Ramos (cell line): ENCODE data around the gene VCAN.

Source experiments
- in situ Hi-C: fragments of 300-500 bp; cut with MboI; formaldehyde crosslinking; loops from one replicate; pipeline ENCODE4 v1.14.3; 2022; ENCODE audit warnings: low sequenced_read_pairs; ENCODE audit not compliant: unreplicated experiment

Gene VCAN

DNA sequence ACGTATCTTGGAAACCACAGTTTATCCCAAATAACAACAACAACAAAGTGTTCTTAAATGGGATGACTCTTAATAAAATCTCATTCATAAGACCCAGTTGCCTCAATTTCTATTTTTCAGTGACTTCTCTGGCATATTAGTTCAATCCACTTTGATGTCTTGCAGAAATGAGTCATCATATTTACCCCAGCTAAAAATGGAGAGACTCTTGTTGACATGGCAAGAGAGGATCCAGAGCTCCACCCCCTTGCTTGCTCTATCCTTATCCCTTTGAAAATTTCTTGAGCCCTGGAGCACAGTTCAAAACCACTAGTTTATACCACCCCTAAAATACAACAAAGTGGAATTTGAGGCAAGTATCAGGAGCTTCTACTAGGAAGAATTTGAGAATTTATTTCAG, 20.8 kb downstream of the VCAN start:
- in situ Hi-C loops = no loop called here

DNA sequence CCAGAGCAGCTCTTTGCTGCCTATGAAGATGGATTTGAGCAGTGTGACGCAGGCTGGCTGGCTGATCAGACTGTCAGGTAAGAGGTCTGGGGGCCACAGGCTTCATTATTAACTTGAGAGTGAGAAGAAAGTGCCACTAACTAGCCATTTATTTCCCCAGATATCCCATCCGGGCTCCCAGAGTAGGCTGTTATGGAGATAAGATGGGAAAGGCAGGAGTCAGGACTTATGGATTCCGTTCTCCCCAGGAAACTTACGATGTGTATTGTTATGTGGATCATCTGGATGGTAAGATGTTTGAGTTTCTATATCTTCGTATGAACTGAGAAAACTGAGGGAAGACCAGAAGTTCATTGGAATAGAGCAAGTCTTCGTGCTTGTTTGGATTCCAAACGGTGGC, 22.1 kb downstream of the VCAN start:
- in situ Hi-C loops = no loop called here

- in situ Hi-C loops = no loop called here
Observed at GRCh38 chr5:83494087-83494620, 22.6 kb downstream of the VCAN start.

- in situ Hi-C loops = no loop called here
Observed at GRCh38 chr5:83494666-83495065, 23.1 kb downstream of the VCAN start.

DNA sequence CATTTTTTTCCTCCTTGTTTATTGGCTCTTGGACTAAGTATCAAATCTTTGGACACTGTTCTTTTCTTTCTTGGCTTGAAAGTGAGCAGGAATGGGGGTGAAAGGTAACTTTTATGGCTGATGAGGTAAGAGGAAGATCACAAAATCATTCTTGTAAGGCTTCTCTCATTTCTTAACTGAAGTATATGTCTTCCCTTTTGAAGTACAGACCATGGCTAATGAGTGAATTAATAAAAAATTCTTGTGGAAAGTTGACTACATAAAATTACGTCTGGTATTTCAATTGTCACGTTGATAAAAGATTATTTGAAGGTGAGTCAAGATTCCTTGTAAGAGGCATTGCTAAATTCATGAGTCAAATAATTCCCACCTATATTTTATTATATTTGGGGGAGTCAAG, 25.1 kb downstream of the VCAN start:
- in situ Hi-C loops = no loop called here

- in situ Hi-C loops = no loop called here
Observed at GRCh38 chr5:83498585-83498984, 27.0 kb downstream of the VCAN start.

- in situ Hi-C loops = no loop called here
Observed at GRCh38 chr5:83503662-83504061, 32.1 kb downstream of the VCAN start.

DNA sequence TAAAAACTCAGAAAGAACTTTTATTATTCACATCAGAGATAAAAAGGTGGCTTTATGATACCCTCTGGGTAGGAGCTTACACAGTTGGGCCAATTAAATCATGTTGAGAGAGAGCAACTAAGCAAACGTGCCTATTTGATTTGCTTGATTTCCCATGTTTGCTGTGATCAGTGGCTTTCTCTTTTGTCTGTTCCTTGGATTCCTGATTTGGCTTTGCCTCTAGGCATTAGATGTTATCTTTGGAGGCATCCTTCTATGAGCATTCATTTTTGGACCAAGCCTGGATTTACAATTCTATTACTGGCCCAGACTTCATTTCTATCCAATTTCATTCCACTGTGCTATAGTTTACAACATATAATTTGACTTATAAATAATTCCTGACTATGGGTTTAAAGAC, 35.9 kb downstream of the VCAN start:
- in situ Hi-C loops = no loop called here

DNA sequence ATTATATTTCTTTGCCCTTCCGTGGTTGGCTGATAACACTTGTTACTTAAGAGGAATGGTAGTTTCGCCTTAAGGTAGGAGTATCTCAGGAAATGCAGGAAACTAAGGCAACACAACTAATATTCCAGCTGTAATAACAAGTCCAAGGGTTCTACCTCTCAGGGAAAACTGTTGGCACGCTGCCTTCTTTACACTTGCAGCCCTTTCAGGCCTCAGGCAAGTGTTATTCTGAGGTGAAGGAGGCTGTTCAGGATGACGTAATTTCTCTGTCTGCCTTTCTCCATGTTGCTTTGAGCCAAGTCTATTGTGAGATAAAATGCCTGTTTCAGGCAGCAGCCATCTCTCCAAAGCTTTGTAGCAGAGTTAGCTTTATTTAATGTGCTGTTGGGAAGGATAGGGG, 38.0 kb downstream of the VCAN start:
- in situ Hi-C loops = no loop called here

- in situ Hi-C loops = no loop called here
Observed at GRCh38 chr5:83510260-83510659, 38.7 kb downstream of the VCAN start.

- in situ Hi-C loops = no loop called here
Observed at GRCh38 chr5:83512061-83512745, 40.7 kb downstream of the VCAN start.

GRCh38 chr5:83513081-83513480, 41.5 kb downstream of the VCAN start:
- in situ Hi-C loops = no loop called here

DNA sequence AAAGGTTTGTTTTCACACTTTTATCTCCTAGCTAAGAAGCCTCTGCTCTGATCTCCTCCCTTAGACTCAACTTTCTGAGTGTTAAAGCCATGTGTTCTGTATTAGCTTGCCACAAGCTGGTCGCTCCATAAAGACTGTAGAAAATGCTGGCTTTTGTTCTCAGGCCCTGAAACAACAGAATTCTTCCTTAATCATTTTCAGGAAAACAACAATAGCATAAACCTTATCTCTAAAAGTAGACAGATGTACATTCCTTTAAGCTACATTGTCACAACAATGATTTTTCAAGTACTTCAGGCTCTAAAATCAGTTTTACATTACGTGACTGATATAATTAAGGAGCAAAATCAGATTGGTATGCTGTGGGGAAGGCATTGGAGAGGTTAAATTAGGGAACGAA, 41.9 kb downstream of the VCAN start:
- in situ Hi-C loops = no loop called here

- in situ Hi-C loops = no loop called here
Observed at GRCh38 chr5:83516377-83516776, 44.8 kb downstream of the VCAN start.

DNA sequence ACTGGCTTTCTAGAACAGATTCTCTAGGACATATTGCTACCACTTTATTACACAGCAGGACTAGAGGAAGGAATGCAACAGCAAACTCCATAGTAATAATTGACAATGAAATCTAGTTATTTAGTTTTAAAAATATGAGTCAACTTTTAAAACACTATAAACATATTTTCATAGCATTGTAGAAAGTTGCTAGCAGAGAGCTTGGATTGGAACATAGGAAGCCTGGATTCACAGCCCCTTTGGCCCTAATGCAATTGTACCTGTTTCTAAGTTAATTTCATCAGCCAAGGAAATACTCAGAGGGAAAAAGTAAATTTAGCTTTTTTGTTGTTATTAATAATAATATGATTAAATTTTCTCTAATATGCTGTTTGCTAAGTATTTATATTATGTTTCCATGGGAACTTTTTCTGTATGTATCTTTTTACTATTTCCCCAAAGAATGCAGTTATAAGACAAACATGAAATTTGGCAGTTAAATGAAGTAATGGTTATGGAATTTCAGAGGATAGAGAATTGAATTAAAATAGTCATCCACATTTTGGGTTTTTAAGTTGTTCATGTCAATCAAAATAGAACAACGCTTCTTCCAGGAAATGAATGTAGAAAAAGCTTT, 45.6 kb downstream of the VCAN start:
- in situ Hi-C loops = no loop called here

GRCh38 chr5:83517688-83518085, 46.1 kb downstream of the VCAN start:
- in situ Hi-C loops = no loop called here

- in situ Hi-C loops = no loop called here
Observed at GRCh38 chr5:83518319-83519061, 46.9 kb downstream of the VCAN start.

DNA sequence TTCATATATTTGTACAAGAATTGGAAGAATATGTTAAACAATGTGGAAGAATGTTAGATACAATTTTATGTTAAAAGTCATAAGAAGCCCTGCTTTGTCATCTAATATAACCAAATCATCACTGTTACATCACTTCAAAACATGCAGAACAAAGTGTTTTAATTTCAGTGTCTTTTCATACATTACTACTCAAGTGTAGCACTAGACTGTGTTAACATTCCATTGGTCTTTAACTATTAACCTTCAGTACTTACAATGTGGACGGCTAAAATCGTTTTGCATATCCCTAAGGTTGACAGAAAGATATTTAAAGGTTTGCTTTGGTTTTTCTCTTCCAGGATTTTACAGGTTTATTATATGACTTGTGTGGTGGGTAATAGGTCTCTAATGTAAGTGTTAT, 50.9 kb downstream of the VCAN start:
- in situ Hi-C loops = no loop called here

GRCh38 chr5:83523929-83524328, 52.4 kb downstream of the VCAN start:
- in situ Hi-C loops = no loop called here

DNA sequence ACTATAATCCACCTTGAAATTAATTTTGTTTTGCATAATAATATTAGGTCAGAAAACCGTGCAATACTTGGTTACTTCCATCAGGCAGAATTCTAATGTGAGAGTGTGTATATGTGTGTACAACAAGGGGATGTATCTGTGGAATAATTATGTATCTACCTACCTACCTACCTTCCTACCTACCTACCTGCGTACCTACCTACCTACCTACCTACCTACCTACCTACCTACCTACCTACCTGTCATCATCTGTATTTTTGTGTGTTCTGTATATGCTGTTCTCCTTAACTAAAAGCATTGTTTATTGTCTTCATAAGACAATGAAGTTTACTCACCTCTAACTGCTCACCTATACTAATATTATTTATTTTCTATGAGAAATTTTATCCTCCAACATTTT, 52.8 kb downstream of the VCAN start:
- in situ Hi-C loops = no loop called here

GRCh38 chr5:83524991-83525390, 53.4 kb downstream of the VCAN start:
- in situ Hi-C loops = no loop called here
